OCI-LY3 (cell line): ENCODE results near the gene KDM7A.

ENCODE experiments used
- CTCF ChIP-seq: fragments of 200-600, 300-600 bp; sonication (generic); IDR thresholded peaks from 2 replicates; pipeline ENCODE4 v1.5.1; 2014; ENCODE audit warnings: antibody characterized with exemption, low read length, low read depth
- EZH2phosphoT487 ChIP-seq: fragments of 200-600 bp; shearing (Covaris generic); IDR thresholded peaks from 2 replicates; pipeline ENCODE4 v1.6.1; 2018; ENCODE audit warnings: antibody characterized with exemption, mixed run types, low read depth

GRCh38 chr7:140062118-140062527 lies 114.7 kb downstream of the KDM7A start:
- TF ChIP-seq CTCF (no peak), EZH2phosphoT487 (no peak)
